Stimulated activated CD4-positive, alpha-beta T cell treated with anti-CD3 and anti-CD28 coated beads, TNF-alpha, amount 100 ng/mL, for 48 hours (primary cell): ENCODE data around the gene RETREG1.
"Not testable (repeated sequence)": the region's sequence is repeated elsewhere in the genome, so short reads cannot be mapped to it uniquely, and the experiment has no call there.

Source experiments
- DNase-seq, 3 donors: peaks; one replicate each; pipeline ENCODE4 v3.0.0-alpha.2; 2020; ENCODE audit warnings: low read depth in 3 of 3

The RETREG1 gene

GRCh38 chr5:16456103-16456832 is 160.5 kb downstream of the RETREG1 start:
- DNase-seq: peak in 1 of 3 donors; percentile 15

- no peak for DNase-seq
These were observed 161.1 kb downstream of the RETREG1 start for GRCh38 chr5:16455668-16456067.

- no peak for DNase-seq
These were observed 162.1 kb downstream of the RETREG1 start for GRCh38 chr5:16454686-16455085.

GRCh38 chr5:16453609-16454008 is 163.2 kb downstream of the RETREG1 start:
- no peak for DNase-seq

DNA sequence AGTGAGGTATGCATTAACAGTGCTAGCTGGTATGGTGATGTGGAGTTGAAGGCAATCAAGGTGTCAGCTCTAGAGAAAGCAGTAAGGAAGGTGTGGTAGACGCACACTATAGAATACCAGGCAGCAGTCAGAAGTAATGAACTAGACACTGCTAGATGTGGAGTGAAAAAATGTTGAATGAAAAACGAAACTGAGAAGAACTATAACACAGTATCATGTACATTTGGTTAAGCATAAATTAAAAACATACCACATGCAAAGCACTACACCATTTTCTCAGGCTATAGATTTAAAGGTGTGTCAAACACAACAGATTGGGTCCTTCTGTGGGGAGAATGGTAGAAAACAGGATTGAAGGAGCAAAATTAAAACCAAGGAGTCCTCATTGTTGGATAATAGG is 166.6 kb downstream of the RETREG1 start:
- no peak for DNase-seq

- DNase-seq: no peak
These were observed 169.8 kb downstream of the RETREG1 start for GRCh38 chr5:16446993-16447392.

- no peak for DNase-seq
These were observed 178.8 kb downstream of the RETREG1 start for GRCh38 chr5:16437977-16438376.

DNA sequence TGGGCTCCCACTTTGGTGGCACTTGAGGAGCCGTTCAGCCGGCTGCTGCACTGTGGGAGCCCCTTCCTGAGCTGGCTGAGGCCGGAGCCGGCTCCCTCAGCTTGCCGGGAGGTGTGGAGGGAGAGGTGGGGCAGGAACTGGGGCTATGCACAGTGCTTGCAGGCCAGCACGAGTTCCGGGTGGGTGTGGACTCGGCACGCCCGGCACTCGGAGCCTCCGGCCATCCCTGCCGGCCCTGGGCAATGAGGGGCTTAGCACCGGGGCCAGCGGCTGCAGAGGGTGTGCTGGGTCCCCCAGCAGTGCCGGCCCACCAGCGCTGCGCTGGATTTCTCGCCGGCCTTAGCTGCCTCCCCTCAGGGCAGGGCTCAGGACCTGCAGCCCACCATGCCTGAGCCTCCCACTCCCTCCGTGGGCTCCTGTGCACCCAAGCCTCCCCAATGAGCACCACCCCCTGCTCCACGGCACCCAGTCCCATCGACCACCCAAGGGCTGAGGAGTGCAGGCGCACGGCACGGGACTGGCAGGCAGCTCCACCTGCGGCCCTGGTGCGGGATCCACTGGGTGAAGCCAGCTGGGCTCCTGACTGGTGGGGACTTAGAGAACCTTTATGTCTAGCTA is 180.6 kb downstream of the RETREG1 start:
- not testable (repeated sequence) for DNase-seq

GRCh38 chr5:16431490-16431889 is 185.3 kb downstream of the RETREG1 start:
- DNase-seq: no peak

GRCh38 chr5:16430349-16431089 is 186.3 kb downstream of the RETREG1 start:
- no peak for DNase-seq

DNA sequence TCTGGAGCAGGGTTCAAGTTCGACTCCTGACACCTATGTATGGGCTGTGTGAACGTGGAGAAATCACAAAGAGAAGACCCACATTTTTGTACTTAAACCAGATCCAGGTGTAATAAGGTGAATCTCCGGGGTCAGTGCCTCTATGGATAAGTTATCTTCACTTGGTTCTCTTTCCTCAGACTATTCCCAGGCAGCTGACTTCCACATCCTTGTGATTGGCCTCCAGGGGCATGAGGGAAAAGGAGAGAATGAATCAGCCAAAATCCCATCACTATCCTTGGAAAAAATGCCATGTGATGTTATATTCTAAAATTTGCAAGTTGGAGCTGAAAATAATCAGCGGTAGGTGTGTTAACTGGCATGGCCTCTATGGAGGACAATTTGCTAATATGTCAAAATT is 188.4 kb downstream of the RETREG1 start:
- no peak for DNase-seq

- no peak for DNase-seq
These were observed 189.2 kb downstream of the RETREG1 start for GRCh38 chr5:16427587-16427986.
